H9 (cell line): ENCODE measurements around the gene PES1. TPM values are rescaled to one million over a fixed set of nuclear protein-coding genes. Genes with fewer than 3 reads are reported as not detected.

Experiments used
- DNase-seq: peaks from one replicate; pipeline ENCODE4 v3.0.0-alpha.2; 2017
- H2AFZ ChIP-seq: one replicate; pipeline ENCODE4 v1.6.1; 2013; ENCODE audit warnings: mild to moderate bottlenecking, low read length, control low read depth, moderate library complexity
- H2AK5ac ChIP-seq: 2 replicates; pipeline ENCODE4 v1.6.1; 2013; ENCODE audit warnings: low read length, control low read depth, mixed read lengths; ENCODE audit not compliant: insufficient read length
- H2BK120ac ChIP-seq: one replicate; pipeline ENCODE4 v1.6.1; 2013; ENCODE audit warnings: low read depth, mild to moderate bottlenecking, low read length, control low read depth, inconsistent platforms; ENCODE audit not compliant: poor library complexity, severe bottlenecking
- H2BK12ac ChIP-seq: 2 replicates; pipeline ENCODE4 v1.6.1; 2013; ENCODE audit warnings: low read length, control low read depth, mixed read lengths, low read depth; ENCODE audit not compliant: insufficient read length
- H2BK15ac ChIP-seq: 2 replicates; pipeline ENCODE4 v1.6.1; 2013; ENCODE audit warnings: low read depth, low read length, control low read depth
- H2BK20ac ChIP-seq: one replicate; pipeline ENCODE4 v1.6.1; 2013; ENCODE audit warnings: low read depth, mild to moderate bottlenecking, low read length, control low read depth, inconsistent platforms; ENCODE audit not compliant: poor library complexity, severe bottlenecking
- H2BK5ac ChIP-seq: 2 replicates; pipeline ENCODE4 v1.6.1; 2013; ENCODE audit warnings: low read length, control low read depth, mixed read lengths; ENCODE audit not compliant: insufficient read length
- H3K14ac ChIP-seq: 2 replicates; pipeline ENCODE4 v1.6.1; 2013; ENCODE audit warnings: low read length, control low read depth; ENCODE audit not compliant: insufficient read depth
- H3K18ac ChIP-seq: 2 replicates; pipeline ENCODE4 v1.6.1; 2013; ENCODE audit warnings: low read depth, mild to moderate bottlenecking, mixed read lengths, low read length, control low read depth; ENCODE audit not compliant: insufficient read length
- H3K23ac ChIP-seq: 2 replicates; pipeline ENCODE4 v1.6.1; 2013; ENCODE audit warnings: low read length, control low read depth, mixed read lengths, low read depth; ENCODE audit not compliant: insufficient read length
- H3K23me2 ChIP-seq: 2 replicates; pipeline ENCODE4 v1.6.1; 2013; ENCODE audit warnings: low read depth, mild to moderate bottlenecking, mixed read lengths, low read length, control low read depth; ENCODE audit not compliant: insufficient read length, poor library complexity, severe bottlenecking
- H3K27ac ChIP-seq: 2 replicates; pipeline ENCODE4 v1.5.1; 2013; ENCODE audit warnings: low read length, control low read depth, mixed read lengths, low read depth; ENCODE audit not compliant: insufficient read length
- H3K27me3 ChIP-seq: 2 replicates; pipeline ENCODE4 v1.6.1; 2013; ENCODE audit warnings: low read length, control low read depth, inconsistent platforms; ENCODE audit not compliant: insufficient read depth
- H3K4ac ChIP-seq: 2 replicates; pipeline ENCODE4 v1.6.1; 2013; ENCODE audit warnings: low read depth, mild to moderate bottlenecking, control low read depth, inconsistent platforms, low read length, moderate library complexity
- H3K4me1 ChIP-seq: 2 replicates; pipeline ENCODE4 v1.6.1; 2013; ENCODE audit warnings: low read length, control low read depth, inconsistent platforms; ENCODE audit not compliant: insufficient read depth
- H3K4me2 ChIP-seq: 2 replicates; pipeline ENCODE4 v1.6.1; 2013; ENCODE audit warnings: low read length, control low read depth, mixed read lengths; ENCODE audit not compliant: insufficient read length, insufficient read depth
- H3K56ac ChIP-seq: 2 replicates; pipeline ENCODE4 v1.6.1; 2013; ENCODE audit warnings: low read depth, mild to moderate bottlenecking, mixed read lengths, low read length, control low read depth; ENCODE audit not compliant: insufficient read length
- H3K79me1 ChIP-seq: 2 replicates; pipeline ENCODE4 v1.6.1; 2013; ENCODE audit warnings: low read depth, mild to moderate bottlenecking, moderate library complexity, low read length, control low read depth, inconsistent platforms; ENCODE audit not compliant: insufficient read depth, poor library complexity, severe bottlenecking
- H3K79me2 ChIP-seq: 2 replicates; pipeline ENCODE4 v1.6.1; 2013; ENCODE audit warnings: low read length, control low read depth, inconsistent platforms; ENCODE audit not compliant: insufficient read depth
- H3K9ac ChIP-seq: 2 replicates; pipeline ENCODE4 v1.6.1; 2013; ENCODE audit warnings: low read length, control low read depth, mixed read lengths; ENCODE audit not compliant: insufficient read length; ENCODE audit errors: extremely low read depth
- H3K9me3 ChIP-seq: one replicate; pipeline ENCODE4 v1.6.1; 2013; ENCODE audit warnings: low read depth, low read length, inconsistent platforms; ENCODE audit not compliant: control insufficient read depth
- H3T11ph ChIP-seq: one replicate; pipeline ENCODE4 v1.6.1; 2013; ENCODE audit warnings: mild to moderate bottlenecking, low read length, control low read depth, inconsistent platforms
- H4K20me1 ChIP-seq: one replicate; pipeline ENCODE4 v1.6.1; 2013; ENCODE audit not compliant: control insufficient read depth, insufficient read length, insufficient read depth
- H4K5ac ChIP-seq: 2 replicates; pipeline ENCODE4 v1.6.1; 2013; ENCODE audit warnings: low read depth, mild to moderate bottlenecking, mixed read lengths, low read length, control low read depth; ENCODE audit not compliant: insufficient read length
- H4K8ac ChIP-seq: replicated peaks from 2 replicates; pipeline ENCODE4 v1.6.1; 2013; ENCODE audit warnings: low read length, control low read depth, mixed read lengths, low read depth; ENCODE audit not compliant: insufficient read length
- H4K91ac ChIP-seq: 2 replicates; pipeline ENCODE4 v1.6.1; 2013; ENCODE audit warnings: low read depth, mild to moderate bottlenecking, moderate library complexity, mixed read lengths, low read length, control low read depth; ENCODE audit not compliant: insufficient read length
- H3K27ac Mint-ChIP-seq, 3 experiments: 2 replicates in 2 of 3; 3 replicates in 1 of 3; pipeline ENCODE4 v1.8.0; 2020 to 2021; ENCODE audit warnings: mixed read lengths in 3 of 3, mild to moderate bottlenecking in 1 of 3, moderate library complexity in 1 of 3
- H3K27me3 Mint-ChIP-seq: 2 replicates; pipeline ENCODE4 v1.8.0; 2021; ENCODE audit warnings: low read depth, mild to moderate bottlenecking, moderate library complexity, mixed read lengths
- H3K36me3 Mint-ChIP-seq, 3 experiments: 2 replicates in 2 of 3; 3 replicates in 1 of 3; pipeline ENCODE4 v1.8.0; 2020 to 2021; ENCODE audit warnings: low read depth in 3 of 3, mixed read lengths in 3 of 3; ENCODE audit not compliant: insufficient read depth in 1 of 3
- H3K4me1 Mint-ChIP-seq, 2 experiments: 2 replicates each; pipeline ENCODE4 v1.8.0; 2020; ENCODE audit warnings: mixed read lengths in 2 of 2
- H3K4me3 Mint-ChIP-seq, 2 experiments: 2 replicates in 1 of 2; 3 replicates in 1 of 2; pipeline ENCODE4 v1.8.0; 2020 to 2021; ENCODE audit warnings: mild to moderate bottlenecking in 2 of 2, mixed read lengths in 2 of 2, moderate library complexity in 1 of 2
- H3K9me3 Mint-ChIP-seq, 2 experiments: 2 replicates in 1 of 2; 3 replicates in 1 of 2; pipeline ENCODE4 v1.8.0; 2020; ENCODE audit warnings: mild to moderate bottlenecking in 2 of 2, mixed read lengths in 2 of 2, moderate library complexity in 1 of 2
- CTCF ChIP-seq: fragments of 200-600 bp; sonication (generic); conservative IDR thresholded peaks from 3 replicates; pipeline ENCODE4 v1.8.0; 2021; ENCODE audit warnings: antibody characterized with exemption, mild to moderate bottlenecking
- WGBS: extraction: QIAGEN DNeasy Blood & Tissue Kit; methylation state at CpG from one replicate; pipeline ENCODE4 v1.1.7; 2013; ENCODE audit warnings: missing lambda C conversion rate, low lambda C conversion rate, mixed read lengths; ENCODE audit not compliant: insufficient read length; ENCODE audit errors: extremely low coverage; 5-methylcytosine and 5-hydroxymethylcytosine counted together
- total RNA-seq: library from RNA; stranded (reverse); gene quantifications from 2 replicates; pipeline ENCODE4 v1.2.1, GENCODE V29; 2021

PES1 gene
- total RNA-seq, 1 experiment from 2014 or later = 133 TPM

GRCh38 chr22:30602049-30602448 is 10.3 kb upstream of the PES1 start:
- H4K8ac ChIP-seq = no peak overlapping the region
- no peak overlapping the region for H3K14ac ChIP-seq
- no peak overlapping the region for H3K27ac ChIP-seq
- no peak overlapping the region for H3K4me3 Mint-ChIP-seq
- H3K18ac ChIP-seq = no peak overlapping the region
- no peak overlapping the region for H2BK5ac ChIP-seq
- H3K23ac ChIP-seq = no peak overlapping the region
- H3K27ac Mint-ChIP-seq = peak overlapping the region in 1 of 3 experiments; percentile 49; a peak in 1 of 7 replicates
- H3T11ph ChIP-seq = no peak overlapping the region
- H3K27me3 Mint-ChIP-seq = no peaks in the 10 kb centered on the region
- peaks cover 13 to 23% of the 10 kb centered on the region in 2 experiments for H3K4me1 Mint-ChIP-seq
- H2BK12ac ChIP-seq = no peak overlapping the region
- no peak overlapping the region for H3K56ac ChIP-seq
- peaks cover 0 to 3% of the 10 kb centered on the region in 2 experiments; a peak in 2 of 5 replicates for H3K9me3 Mint-ChIP-seq
- no peak overlapping the region for H2AK5ac ChIP-seq
- no peak overlapping the region for H3K9ac ChIP-seq
- no peak overlapping the region for H3K4me2 ChIP-seq
- H2BK20ac ChIP-seq = no peak overlapping the region
- H3K4me1 ChIP-seq = no peaks in the 10 kb centered on the region
- peak; percentile 68 for TF ChIP-seq CTCF
- H2BK15ac ChIP-seq = no peak overlapping the region
- H4K20me1 ChIP-seq = no peaks in the 10 kb centered on the region
- no CpG with 5 or more reads among the region's 3 CpGs for WGBS
- H2BK120ac ChIP-seq = no peak overlapping the region
- H3K9me3 ChIP-seq = no peaks in the 10 kb centered on the region
- H4K91ac ChIP-seq = no peak overlapping the region
- H3K27me3 ChIP-seq = no peaks in the 10 kb centered on the region
- DNase-seq = peak; percentile 44
- no peak overlapping the region for H3K4ac ChIP-seq
- H3K23me2 ChIP-seq = peaks cover 3% of the 10 kb centered on the region
- no peak overlapping the region for H4K5ac ChIP-seq
- H2AFZ ChIP-seq = no peak overlapping the region
- no peaks in the 10 kb centered on the region for H3K79me1 ChIP-seq
- no peaks in the 10 kb centered on the region for H3K79me2 ChIP-seq
- no peaks in the 10 kb centered on the region; a peak in 1 of 7 replicates for H3K36me3 Mint-ChIP-seq
